ENCODE results near the gene ZNF503.

- TF ChIP-seq, protein P1, sequence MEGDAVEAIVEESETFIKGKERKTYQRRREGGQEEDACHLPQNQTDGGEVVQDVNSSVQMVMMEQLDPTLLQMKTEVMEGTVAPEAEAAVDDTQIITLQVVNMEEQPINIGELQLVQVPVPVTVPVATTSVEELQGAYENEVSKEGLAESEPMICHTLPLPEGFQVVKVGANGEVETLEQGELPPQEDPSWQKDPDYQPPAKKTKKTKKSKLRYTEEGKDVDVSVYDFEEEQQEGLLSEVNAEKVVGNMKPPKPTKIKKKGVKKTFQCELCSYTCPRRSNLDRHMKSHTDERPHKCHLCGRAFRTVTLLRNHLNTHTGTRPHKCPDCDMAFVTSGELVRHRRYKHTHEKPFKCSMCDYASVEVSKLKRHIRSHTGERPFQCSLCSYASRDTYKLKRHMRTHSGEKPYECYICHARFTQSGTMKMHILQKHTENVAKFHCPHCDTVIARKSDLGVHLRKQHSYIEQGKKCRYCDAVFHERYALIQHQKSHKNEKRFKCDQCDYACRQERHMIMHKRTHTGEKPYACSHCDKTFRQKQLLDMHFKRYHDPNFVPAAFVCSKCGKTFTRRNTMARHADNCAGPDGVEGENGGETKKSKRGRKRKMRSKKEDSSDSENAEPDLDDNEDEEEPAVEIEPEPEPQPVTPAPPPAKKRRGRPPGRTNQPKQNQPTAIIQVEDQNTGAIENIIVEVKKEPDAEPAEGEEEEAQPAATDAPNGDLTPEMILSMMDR (conservative IDR thresholded peaks at IDR 0.05): no peak
- no peak for TF ChIP-seq EZH2 (IDR thresholded peaks at IDR 0.05; ENCODE audit: low read depth)
Measured at GRCh38 chr10:75363431-75363830, 38.1 kb downstream of the ZNF503 start.
